ENCODE results near the gene GNG4.
"Not testable (repeated sequence)": the region's sequence is repeated elsewhere in the genome, so short reads cannot be mapped to it uniquely, and the experiment has no call there.

The GNG4 gene

DNA sequence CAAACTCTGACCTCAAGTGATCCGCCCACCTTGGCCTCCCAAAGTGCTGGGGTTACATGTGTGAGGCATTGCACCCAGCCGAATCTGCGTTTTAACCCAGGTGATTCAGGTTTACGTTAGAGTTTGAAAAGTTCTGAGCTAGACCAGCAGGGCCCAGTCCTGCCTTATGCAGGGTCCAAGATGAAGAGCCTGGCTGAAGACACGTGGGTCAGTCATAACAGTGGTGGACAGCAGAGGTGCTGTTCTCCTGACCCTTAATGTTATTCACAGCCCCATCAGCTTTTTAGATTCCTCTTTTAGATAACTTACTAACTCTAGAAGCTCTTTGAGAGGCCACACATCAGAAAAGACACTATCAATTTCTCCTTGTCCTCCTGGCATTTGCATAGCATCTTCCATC, 50.0 kb downstream of the GNG4 start:
- no peak for DNase-seq
- in situ Hi-C loops (cut with HindIII; ENCODE audit: low pct_ligation_motif_present, low pct_unique_long_range_greater_than_20kb, low sequenced_read_pairs): no loop called here

DNA sequence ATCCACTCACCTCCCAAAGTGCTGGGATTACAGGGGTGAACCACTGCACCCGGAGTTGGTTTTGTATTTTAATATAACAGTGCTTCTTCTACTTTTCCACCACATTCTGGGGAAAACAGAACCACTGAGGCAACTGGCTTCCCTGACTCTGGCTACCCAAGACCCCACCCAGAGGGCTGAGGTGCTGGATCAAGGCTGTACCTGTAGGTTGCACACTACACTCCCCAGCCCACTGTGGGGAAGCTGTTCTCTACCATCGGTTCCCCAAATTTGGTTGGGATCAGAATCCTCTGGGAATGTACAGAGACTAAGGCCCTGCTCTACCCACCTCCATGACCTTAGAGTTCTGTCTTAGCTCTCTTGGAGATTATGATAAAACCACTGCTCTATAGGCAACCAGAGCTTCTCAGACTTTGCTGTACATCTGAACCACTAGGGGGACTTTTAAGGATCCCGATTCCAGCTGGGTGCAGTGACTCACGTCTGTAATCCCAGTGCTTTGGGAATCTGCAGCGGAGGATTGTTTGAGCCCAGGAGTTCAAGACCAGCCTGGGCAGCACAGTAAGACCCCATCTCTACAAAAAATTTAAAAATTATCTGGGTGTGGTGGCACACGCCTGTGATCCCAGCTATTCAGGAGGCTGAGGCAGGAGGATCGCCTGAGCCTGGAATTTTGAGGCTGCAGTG, 51.6 kb downstream of the GNG4 start:
- in situ Hi-C loops (cut with HindIII; ENCODE audit: low pct_ligation_motif_present, low pct_unique_long_range_greater_than_20kb, low sequenced_read_pairs): no loop called here
- peak; percentile 61 for DNase-seq

- in situ Hi-C loops (cut with HindIII; ENCODE audit: low pct_ligation_motif_present, low pct_unique_long_range_greater_than_20kb, low sequenced_read_pairs): no loop called here
- no peak for DNase-seq
These were observed 54.5 kb downstream of the GNG4 start for GRCh38 chr1:235595079-235595478.

GRCh38 chr1:235594281-235594895, 55.2 kb downstream of the GNG4 start:
- DNase-seq; in situ Hi-C loops (cut with HindIII; ENCODE audit: low pct_ligation_motif_present, low pct_unique_long_range_greater_than_20kb, low sequenced_read_pairs): not testable (repeated sequence)

DNA sequence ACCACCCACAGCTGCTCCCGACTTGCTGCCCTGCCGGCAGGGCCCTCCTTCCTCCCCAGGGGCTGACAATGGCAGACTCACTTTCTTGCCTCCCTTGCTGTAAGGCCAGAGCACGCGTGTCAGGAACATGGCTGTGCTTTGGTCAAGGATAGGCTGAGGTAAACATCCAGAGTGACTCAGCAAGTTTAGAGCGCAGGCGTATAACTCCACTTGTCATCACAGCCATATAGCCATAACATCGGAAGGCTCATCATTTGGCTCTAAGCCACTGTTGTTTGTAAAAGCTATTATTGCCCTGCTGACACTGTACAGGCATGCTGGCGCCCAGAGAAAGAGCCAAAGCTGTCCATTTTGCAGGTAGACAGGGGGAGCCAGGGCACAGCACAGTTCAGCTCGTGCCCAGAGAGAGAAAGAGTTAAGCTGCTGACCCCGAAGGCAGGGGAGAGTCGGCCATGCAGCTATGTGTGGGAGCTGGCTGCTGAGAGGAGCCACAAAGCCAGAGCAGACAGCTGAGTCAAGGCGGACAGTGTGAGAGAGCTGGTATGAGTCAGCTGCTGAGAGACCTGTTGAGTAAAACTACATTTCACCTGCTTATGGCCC, 60.6 kb downstream of the GNG4 start:
- peak; percentile 9 for DNase-seq
- in situ Hi-C loops (cut with HindIII; ENCODE audit: low pct_ligation_motif_present, low pct_unique_long_range_greater_than_20kb, low sequenced_read_pairs): no loop called here

GRCh38 chr1:235588156-235588555, 61.4 kb downstream of the GNG4 start:
- no peak for DNase-seq
- in situ Hi-C loops (cut with HindIII; ENCODE audit: low pct_ligation_motif_present, low pct_unique_long_range_greater_than_20kb, low sequenced_read_pairs): no loop called here

DNA sequence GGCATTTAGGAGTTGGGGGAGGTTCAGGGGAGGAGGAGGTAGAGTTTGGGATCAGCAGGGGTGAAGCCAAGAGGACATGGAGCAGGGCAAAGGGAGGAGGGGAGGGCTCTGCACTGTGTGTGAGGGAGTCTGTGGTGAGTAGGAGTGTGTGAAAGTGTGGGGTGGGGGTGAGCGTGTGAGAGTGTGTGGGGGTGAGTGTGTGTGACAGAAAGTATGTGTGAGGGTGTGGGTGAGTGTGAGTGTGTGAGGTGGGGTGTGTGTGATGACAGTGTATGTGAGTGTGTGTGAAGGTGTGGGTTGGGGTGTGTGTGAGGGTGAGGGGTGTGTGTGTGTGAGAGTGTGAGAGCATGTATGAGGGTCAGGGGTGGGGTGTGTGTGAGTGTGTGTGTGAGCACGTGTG, 62.6 kb downstream of the GNG4 start:
- in situ Hi-C loops (cut with HindIII; ENCODE audit: low pct_ligation_motif_present, low pct_unique_long_range_greater_than_20kb, low sequenced_read_pairs): no loop called here
- DNase-seq: no peak

DNA sequence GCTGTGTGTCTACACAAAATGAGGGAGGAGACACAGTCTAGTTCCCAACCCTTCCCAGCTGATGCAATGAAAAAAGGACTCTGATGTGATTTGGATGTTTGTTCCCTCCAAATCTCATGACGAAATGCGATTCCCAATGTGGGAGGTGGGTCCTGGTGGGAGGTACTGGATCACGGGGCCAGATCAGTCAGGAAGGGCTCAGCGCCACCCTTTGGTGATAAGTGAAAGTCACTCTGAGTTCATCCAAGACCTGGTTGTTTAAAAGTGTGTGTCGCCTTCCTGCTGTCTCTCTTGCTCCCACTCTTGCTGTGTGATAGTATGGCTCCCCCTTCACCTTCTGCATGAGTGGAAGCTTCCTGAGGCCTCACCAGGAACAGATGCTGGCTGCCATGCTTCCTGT, 63.2 kb downstream of the GNG4 start:
- in situ Hi-C loops (cut with HindIII; ENCODE audit: low pct_ligation_motif_present, low pct_unique_long_range_greater_than_20kb, low sequenced_read_pairs): no loop called here
- no peak for DNase-seq

DNA sequence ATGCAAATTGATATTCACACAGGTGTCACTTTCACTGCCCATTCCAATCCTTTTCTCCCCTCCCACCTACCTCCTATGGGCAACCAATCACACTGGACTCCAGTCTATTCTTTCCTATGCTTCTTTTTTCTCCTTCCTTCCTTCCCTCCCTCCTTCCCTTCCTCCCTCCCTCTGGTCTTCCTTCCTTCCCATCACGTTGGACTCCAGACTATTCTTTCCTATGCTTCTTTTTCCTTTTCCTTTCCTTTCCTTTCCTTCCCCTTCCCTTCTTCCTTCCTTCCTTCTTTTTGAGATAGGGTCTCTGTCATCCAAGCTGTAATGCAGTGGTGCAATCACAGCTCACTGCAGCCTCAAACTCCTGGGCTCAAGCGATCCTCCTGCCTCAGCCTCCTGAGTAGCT, 64.6 kb downstream of the GNG4 start:
- in situ Hi-C loops (cut with HindIII; ENCODE audit: low pct_ligation_motif_present, low pct_unique_long_range_greater_than_20kb, low sequenced_read_pairs): no loop called here

DNA sequence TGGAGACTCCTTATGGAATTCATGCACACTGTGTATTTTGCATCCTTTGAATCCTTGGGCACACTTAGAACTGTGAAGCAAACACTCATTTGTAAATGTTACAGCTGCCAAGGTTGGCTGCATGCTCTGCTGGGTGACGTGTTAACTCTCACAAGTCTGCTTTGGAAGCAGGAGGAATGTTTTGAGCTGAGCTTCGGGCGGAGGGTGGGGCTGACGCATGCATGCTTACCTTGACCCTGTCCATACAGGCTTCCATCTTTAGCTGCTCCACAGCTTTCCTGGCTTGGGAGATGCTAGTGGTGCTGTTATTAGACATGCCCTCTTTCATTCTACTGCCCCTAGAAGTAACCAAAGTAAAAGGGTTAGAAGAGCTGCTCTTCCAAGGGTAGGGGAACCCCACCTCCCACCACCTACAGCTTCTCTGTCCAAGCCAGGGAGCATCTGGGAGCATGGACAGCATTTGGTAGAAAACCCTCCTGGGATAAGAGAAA, 66.0 kb downstream of the GNG4 start:
- no peak for DNase-seq
- in situ Hi-C loops (cut with HindIII; ENCODE audit: low pct_ligation_motif_present, low pct_unique_long_range_greater_than_20kb, low sequenced_read_pairs): no loop called here

More for the DNA sequence above, 64.6 kb downstream of the GNG4 start:
- no peak for DNase-seq

DNA sequence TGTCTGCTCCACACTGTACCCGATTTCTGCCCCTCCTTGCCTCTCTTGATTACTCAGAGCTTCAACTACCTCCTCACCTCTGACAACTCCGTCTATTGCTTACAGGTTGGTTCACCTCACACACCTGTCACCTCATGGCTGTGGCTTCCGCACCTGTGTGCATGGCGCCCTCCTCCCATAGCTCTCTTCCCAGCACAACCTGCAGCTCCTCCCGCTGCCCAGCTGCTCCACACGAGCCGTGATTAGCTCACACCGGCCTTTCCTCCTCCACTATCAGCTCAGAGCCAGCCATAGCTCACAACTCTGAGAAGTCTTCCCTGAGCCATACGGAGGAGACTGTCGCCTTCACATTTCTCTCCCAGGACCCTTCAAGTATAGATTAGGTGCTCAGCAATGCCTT, 67.5 kb downstream of the GNG4 start:
- in situ Hi-C loops (cut with HindIII; ENCODE audit: low pct_ligation_motif_present, low pct_unique_long_range_greater_than_20kb, low sequenced_read_pairs): no loop called here
- DNase-seq: no peak

- DNase-seq: no peak
- in situ Hi-C loops (cut with HindIII; ENCODE audit: low pct_ligation_motif_present, low pct_unique_long_range_greater_than_20kb, low sequenced_read_pairs): no loop called here
These were observed 69.7 kb downstream of the GNG4 start for GRCh38 chr1:235579891-235580290.

DNA sequence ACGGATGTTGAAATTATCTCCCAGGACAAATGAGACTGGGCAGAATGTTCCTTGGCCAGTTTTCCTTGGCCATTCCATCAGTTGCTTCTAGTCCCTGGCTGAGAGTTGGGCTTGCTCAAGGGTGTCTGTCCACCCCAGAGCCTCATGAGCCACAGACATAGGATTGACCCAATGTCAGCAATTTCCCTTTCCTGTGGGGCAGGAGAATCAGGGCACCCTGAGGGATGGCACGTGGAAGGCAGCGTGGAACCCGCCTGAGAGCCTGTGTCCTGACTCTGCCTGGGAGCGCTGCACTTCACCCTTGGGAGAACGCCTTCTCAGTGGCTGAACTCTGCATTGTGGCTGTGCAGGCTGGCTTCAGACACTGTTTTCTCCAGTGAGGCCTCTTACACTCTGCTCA, 74.0 kb downstream of the GNG4 start:
- DNase-seq: no peak
- in situ Hi-C loops (cut with HindIII; ENCODE audit: low pct_ligation_motif_present, low pct_unique_long_range_greater_than_20kb, low sequenced_read_pairs): no loop called here

DNA sequence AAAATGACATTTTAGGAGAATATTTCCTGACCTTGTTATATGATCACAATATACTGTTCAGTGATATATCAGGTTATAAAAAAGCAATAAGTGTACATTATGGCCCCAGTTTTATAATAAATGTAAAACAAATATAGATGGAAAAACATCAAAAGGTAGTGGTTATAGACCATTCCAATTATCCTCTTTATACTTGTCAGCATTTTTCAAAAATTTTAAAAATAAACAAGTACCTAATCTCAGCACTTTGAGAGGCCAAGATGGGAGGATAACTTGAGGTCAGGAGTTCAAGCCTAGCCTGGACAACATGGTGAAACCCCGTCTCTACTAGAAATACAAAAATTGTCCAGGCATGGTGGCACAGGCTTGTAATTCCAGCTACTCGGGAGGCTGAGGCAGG, 75.7 kb downstream of the GNG4 start:
- DNase-seq: no peak
- in situ Hi-C loops (cut with HindIII; ENCODE audit: low pct_ligation_motif_present, low pct_unique_long_range_greater_than_20kb, low sequenced_read_pairs): no loop called here

GRCh38 chr1:235572971-235573370, 76.6 kb downstream of the GNG4 start:
- DNase-seq; in situ Hi-C loops (cut with HindIII; ENCODE audit: low pct_ligation_motif_present, low pct_unique_long_range_greater_than_20kb, low sequenced_read_pairs): not testable (repeated sequence)

GRCh38 chr1:235571482-235571881, 78.1 kb downstream of the GNG4 start:
- in situ Hi-C loops (cut with HindIII; ENCODE audit: low pct_ligation_motif_present, low pct_unique_long_range_greater_than_20kb, low sequenced_read_pairs): no loop called here
- no peak for DNase-seq

GRCh38 chr1:235567812-235568503, 81.6 kb downstream of the GNG4 start:
- no peak for DNase-seq
- in situ Hi-C loops (cut with HindIII; ENCODE audit: low pct_ligation_motif_present, low pct_unique_long_range_greater_than_20kb, low sequenced_read_pairs): no loop called here

DNA sequence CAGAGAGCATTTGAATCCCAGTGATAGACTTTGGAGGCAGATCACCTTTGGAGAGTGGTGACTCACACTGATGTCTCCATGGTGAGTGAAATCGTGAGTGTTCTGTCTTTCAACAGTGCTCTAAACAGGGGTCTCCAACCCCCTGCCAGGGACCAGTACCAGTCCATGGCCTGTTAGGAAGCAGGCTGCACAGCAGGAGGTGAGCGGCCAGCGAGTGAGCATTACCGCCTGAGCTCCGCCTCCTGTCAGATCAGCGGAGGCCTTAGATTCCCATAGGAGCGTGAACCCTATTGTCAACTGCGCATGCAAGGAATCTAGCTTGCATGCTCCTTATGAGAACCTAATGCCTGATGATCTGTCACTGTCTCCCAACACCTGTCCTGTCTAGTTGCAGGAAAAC, 83.5 kb downstream of the GNG4 start:
- in situ Hi-C loops (cut with HindIII; ENCODE audit: low pct_ligation_motif_present, low pct_unique_long_range_greater_than_20kb, low sequenced_read_pairs): no loop called here
- no peak for DNase-seq

DNA sequence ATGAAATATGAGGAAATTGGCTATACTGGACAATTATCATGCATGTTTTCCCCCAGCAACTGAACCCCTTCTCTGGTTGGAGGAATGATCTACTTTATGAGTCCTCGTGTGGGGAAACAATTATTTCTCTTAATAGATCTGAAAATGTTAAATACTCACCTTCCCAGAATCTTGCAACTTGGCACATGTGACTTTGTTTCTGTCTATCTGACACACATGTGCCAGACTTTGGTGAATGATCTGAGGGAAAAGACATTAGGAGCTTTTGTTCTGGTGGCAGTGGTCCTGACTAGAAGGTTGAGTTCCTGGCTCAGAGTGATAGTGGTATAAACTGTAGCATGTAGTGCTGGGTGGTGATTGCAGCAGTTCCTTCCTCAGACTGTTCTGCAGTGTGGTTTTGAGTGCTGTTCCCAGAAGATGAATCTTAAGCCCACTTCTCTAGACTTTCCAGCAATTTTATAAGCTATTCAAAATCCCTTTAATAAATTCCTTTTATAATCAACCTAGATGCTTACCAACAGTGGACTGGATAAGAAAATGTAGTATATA, 86.0 kb downstream of the GNG4 start:
- in situ Hi-C loops (cut with HindIII; ENCODE audit: low pct_ligation_motif_present, low pct_unique_long_range_greater_than_20kb, low sequenced_read_pairs): no loop called here
- DNase-seq: no peak
